Measurements from ENCODE around the gene PAPSS1.
"Not testable (repeated sequence)": the region's sequence is repeated elsewhere in the genome, so short reads cannot be mapped to it uniquely, and the experiment has no call there.

Gene PAPSS1

DNA sequence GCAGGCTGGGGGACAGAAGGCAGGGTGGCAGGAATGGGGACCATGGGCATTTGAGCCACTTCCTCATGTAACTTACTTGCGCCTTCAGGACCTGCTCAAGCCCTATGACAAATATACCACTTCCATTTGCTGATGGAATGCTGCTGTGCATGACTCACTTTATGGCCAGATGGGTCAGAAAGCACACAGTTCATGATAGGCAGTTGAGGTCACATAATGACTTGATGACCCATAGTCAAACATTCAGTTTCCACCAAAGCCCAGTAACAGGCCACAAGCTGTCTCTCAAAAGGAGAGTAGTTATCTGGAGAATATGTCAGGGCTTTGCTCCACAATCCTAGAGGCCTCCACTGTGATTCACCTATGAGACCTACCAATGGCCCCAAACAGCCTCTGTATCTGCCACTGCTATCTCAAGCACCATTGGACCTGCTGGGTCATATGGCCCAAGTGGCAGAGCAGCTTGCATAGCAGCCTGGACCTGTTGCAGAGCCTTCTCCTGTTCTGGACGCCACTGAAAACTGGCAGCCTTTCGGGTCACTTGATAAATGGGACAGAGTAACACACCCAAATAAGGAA is 5.3 kb upstream of the PAPSS1 start:
- DNase-seq = no peak

DNA sequence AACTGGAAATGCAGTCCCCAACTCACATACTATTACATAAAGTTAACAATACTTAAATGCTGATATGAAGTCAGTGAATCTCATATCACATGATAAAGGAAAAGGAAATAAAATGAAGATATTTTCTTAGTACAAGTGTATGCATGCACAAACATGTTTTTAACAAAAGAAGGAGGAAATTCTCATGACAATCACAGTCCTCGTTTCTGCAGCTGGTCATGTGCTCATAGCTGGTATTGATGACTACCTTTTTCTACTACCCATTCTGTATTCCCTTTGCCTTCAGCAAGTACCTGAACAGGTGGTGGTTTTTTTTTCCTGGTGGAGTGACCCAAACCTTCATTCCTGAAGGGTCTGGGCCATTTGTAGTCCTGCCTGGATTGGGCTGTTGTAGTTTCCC is 3.3 kb upstream of the PAPSS1 start:
- DNase-seq = not testable (repeated sequence)

DNA sequence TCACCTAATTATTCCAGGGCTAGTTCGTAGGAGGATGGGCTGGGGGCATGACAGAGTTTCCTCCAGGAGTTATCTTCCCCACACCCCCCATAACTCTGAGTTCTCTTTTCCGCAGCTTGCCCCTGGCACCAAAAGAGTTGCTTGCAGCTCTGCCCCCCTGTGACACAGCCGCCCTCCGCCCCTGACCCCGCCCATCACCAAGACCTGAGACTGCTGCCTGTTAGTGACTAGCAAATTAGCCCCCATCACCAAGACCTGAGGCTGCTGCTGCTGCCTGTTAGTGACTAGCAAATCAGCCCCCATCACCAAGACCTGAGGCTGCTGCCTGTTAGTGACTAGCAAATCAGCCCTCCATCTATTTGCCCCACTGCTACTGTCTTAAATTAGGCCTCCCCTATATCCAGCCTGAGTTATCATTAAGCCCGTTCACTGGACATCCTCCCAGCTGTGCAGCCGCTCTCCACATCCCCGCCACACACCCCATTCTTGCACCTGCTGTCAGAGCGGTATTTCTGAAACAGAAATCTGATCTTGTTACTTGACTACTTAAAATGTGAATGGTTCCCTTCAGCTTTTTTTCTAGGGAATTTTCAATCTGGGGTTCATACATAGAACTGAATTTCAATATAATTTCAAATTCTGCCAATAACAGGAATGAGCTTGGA is 1.5 kb upstream of the PAPSS1 start:
- peak; percentile 20 for DNase-seq

DNA sequence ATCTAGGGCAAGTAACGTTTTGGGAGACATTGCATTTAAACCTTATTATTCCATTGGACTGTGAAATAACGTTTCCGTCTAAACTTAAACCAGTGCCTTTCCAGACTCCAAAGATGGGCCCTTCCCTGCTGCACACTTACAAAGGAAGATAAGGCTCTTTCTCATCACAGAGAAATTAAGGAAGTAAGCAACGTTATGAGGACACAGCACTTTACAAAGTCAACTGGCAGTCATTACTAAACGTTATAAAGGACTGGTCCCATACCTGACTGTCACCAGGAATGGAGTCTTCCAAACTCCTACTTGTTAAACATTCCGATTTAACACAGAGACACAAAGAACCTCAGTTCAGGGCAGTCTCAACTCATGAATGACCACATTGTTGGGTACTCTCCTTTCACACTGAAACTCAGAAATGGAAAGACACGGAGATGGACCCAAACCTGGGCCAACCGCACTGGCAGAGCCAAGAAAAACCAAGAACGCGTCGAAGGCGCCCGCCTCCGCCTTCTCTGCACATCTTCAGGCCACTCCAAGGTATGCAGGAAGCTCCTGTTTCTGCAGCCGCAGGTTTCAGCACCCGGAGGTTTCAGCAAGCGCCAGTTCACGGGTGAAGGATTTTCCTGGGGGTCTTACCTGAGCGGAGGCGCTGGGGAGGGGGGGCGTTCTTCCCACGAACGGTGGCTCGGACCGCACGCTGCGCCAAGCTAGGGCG is 670 bp downstream of the PAPSS1 start:
- no peak for DNase-seq

GRCh38 chr4:107718351-107718965 is 1.6 kb downstream of the PAPSS1 start:
- no peak for DNase-seq

GRCh38 chr4:107714256-107714655 is 5.8 kb downstream of the PAPSS1 start:
- DNase-seq = no peak

DNA sequence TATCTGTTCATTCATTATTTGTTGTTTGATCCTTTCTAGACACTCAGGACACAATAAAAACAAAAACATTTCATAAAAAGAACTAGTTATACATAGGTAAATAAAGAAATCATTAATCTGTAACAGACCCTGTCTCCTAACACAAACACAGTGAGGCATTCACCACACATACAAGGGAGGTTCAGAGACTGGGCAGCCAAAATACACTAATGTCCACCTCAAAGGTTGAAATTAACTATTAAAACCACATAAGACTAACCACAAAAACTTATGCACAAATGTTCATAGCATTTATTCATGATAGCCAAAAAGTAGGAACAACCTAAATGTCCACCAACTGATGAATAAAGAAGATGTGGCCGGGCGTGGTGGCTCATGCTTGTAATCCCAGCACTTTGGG is 7.8 kb downstream of the PAPSS1 start:
- no peak for DNase-seq

DNA sequence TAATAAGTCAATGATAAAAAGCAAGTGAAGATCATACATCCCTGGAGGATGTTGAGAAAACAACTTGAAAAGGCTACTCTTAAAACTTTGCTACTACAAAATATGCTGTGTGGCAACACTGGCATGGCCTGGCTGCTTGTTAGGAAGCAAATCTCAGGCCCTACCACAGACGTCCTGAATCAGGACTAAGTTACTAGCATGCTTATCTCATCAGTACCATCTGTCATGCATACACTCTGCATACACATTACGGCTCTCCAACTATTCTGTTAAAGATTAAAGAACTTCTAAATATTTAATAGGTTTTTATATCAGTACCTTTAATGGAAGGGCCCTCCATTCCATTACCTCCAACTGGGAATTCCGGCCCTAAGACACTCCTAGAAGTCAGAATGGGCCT is 8.2 kb downstream of the PAPSS1 start:
- no peak for DNase-seq

DNA sequence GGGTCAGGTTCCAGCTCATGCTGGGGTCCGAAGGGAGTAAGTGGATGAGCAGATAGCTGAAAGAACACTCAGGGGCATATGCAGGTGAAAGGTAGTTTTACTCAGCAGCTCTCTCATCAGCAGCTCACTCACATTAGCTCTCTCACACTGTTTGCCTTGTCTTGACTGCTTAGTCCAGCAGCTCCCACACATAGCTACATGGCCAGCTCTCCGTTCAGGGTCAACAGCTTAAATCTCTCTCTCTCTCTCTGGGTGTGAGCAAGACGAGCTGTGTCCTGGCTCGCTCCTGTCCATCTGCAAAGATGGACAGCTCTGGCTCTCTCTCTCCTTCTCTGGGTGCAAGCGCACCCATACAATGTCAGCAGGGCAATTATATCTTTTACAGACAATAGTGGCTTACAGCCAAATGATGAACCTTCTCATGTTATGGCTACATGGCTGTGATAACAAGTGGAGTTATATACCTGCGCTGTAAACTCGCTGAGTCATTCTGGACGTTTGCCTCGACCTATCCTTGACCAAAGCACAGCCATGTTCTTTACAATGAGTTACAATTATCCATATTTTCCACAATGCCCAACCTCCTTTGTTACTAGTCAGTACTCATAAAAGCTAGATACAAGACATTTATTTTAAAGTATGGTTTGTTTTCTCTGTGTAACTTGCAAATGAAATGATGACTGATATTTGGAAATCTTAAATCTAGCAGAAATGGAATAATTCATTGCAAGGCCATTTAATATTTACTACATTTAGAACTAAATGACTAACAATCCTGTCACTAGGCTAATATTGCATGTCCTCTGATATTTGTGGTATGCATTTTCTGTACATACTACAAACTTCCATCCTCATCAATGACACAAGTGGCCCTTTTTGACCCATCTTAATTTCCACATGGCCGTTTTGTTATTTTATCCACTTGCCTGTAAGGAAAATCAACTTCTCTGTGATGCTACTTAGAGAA is 9.3 kb downstream of the PAPSS1 start:
- no peak for DNase-seq

DNA sequence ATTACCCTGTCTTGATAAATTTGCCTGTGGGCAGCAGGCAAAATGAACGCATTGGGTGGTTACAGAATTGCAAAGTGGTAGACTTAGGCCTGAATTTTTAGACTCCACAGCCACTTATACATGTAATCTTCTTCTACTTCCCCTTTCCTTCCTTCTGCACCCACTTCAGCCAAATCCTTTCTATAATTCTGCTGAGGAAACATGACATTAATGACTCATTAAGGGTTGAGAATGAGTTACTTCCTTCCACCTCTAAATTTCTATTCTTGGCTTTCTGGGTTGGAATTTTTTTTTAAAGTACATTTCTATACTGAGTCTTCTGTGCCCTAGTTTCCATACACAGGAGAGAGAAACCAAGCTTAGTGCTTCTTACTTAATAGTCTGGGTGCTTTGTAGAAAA is 10.1 kb downstream of the PAPSS1 start:
- no peak for DNase-seq

DNA sequence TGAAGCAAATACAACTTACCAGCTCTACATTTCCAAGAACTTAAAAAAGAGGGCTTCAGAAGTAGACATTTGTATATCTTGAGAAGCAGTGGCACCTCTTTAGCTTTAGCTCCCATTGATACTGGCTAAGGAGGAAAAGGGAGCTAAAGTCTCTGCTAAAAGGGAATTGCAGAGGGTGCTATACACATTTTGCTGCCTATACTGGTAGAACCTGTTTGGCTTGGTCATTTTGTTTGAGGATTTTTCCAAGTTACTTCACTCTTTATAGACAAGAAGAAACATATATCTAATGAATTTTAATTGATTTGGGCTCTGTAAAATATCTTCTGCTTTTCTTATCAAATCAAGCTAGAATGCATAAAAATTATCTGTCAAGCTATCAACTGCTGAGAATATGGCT is 11.8 kb downstream of the PAPSS1 start:
- no peak for DNase-seq

GRCh38 chr4:107705742-107706556 is 14.1 kb downstream of the PAPSS1 start:
- DNase-seq = no peak

DNA sequence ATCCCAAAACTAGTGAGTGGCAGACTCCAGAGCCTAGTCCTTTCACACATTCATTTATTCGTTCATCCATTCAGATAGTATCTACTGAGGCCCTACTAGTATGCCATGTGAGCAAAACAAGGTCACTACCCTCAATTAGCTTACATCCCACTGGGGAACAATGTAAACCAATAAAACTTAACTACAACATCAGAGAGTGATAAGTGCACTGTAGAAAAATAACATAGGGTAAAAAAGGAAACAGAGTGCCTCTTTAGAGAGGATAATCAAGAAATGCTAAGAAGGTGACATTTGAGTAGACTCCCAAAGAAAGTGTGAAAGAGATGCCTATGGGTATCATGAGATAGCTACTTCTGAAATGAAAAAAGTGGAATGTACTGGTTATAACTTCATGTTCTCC is 18.5 kb downstream of the PAPSS1 start:
- DNase-seq = no peak

DNA sequence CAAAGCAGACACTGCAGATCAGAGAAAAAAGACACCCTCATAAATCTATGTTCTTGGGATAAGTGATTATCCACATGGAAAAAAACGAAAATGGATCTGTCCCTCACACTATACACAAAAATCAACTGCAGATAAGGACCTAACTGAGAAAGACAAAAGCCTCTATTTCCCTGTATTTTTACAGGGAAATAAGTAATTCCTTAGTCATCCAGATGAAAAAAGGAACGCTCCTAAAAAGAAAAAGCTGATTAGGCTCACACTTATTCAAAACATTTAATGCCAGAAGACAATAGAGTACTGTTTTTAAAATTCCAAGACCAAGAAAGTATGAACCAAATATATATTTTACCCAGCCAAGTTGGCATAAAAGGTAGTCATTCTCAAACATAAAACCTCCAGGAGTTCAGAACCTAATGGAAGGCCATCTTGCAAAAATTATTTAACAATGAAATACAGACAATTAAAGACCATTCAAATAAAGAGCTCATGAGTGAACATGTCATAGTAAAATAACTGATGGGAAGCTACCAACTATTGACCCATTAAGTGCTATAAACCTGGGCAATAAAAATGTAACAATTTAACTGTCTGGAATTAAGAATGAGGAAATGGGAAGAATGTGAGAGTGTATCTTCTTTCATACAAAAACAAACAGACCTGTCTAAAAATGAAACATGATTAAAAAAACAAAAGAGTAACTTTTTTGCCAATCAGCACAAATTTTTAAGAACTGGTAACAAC is 20.4 kb downstream of the PAPSS1 start:
- DNase-seq = no peak

DNA sequence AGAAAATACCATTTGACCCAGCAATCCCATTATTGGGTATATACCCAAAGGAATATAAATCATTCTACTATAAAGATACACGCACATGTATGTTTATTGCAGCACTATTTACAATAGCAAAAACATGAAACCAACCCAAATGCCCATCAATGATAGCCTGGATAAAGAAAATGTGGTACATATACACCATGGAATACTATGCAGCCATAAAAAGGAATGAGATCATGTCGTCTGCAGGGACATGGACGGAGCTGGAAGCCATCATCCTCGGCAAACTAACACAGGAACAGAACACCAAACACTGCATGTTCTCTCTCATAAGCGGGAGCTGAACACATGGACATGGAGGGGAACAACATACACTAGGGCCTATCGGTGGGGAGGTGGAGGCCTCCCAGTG is 23.8 kb downstream of the PAPSS1 start:
- not testable (repeated sequence) for DNase-seq

DNA sequence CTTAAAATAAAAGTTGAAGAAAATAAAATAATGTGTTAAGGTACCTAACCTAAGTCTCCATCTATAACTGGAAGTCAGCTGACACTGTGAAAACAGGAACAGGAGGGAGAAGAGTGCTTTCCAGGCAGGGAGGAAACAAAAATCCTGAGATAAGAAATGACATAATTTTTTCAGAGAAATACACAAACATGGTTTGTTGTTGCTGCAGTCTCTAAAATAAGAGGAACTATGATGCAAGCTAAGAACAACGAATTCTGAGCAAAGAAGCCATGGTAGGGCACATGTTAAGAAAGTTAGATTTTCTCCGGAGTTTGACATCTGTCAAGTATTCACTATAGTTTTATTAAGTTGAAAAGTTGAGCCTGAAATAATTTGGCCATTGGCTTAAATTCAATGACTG is 26.9 kb downstream of the PAPSS1 start:
- DNase-seq = no peak

- DNase-seq = no peak
These were observed 27.8 kb downstream of the PAPSS1 start for GRCh38 chr4:107692202-107692601.

DNA sequence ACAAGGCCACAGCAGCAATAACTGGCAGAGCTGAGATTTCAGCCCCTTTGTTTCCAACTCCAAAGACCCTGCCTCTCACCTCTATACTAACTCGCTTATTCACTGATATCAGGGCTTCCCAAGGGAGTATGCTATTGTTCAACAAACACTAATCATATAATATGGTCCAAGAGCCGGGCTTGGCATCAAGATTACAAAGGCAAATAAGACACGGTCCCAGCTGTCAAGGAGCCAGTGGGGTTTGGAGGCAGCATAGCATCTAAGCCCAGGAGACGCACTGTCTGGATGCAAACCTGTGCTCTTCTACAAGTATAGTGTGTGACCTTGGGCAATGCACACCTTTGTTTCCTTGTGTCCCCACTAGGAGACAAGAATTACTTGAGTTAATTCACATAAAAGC is 28.7 kb downstream of the PAPSS1 start:
- DNase-seq = no peak

GRCh38 chr4:107689912-107690587 is 30.0 kb downstream of the PAPSS1 start:
- no peak for DNase-seq

DNA sequence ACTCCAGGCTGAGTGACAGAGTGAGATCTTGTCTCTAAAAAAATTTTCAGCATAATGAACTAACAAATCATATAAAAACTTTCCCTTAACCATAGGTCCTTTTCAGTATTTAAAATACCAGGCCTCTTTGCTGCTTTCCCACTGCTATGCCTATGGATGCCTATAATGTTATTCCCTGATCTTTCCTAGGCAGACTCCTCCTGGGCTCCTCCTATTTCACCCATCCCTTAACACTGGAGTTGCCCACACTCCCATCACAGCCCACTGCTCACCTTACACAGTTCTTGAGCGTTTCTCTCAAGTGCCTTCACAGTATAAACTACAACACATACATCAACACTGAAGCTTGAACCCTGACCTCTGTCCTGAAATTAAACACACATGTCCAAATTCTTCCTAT is 31.6 kb downstream of the PAPSS1 start:
- DNase-seq = no peak
